ENCODE measurements around the gene CST9L. TPM values are rescaled to one million over a fixed set of nuclear protein-coding genes. Genes with fewer than 3 reads are reported as not detected.
A peak's percentile ranks its signal among the peaks of the same experiment; 100 is the strongest.

CST9L gene
- total RNA-seq, 1 donor from 2014 or later: not detected

- Histone ChIP-seq H3K36me3 (no peaks in the 10 kb centered on the region), H3K27me3 (no peaks in the 10 kb centered on the region), H3K9me3 (no peaks in the 10 kb centered on the region), H3K4me3 (no peak overlapping the region), H3K4me1 (no peaks in the 10 kb centered on the region), H3K27ac (no peak overlapping the region)
- no peak for DNase-seq (ENCODE audit: low spot score in 2 of 2)
- no peak for TF ChIP-seq CTCF (IDR thresholded peaks at IDR 0.05)
- intact Hi-C loops (cut with DNase I): no loop called here
Observed at GRCh38 chr20:23541776-23542175, 26.5 kb downstream of the CST9L start.

- intact Hi-C loops (cut with DNase I): no loop called here
- peak in 1 of 2 donors; percentile 59 for DNase-seq (ENCODE audit: low spot score in 2 of 2)
- Histone ChIP-seq H3K4me1 (no peaks in the 10 kb centered on the region), H3K27ac (no peak overlapping the region), H3K4me3 (no peak overlapping the region), H3K9me3 (no peaks in the 10 kb centered on the region), H3K36me3 (no peaks in the 10 kb centered on the region), H3K27me3 (no peaks in the 10 kb centered on the region)
- no peak for TF ChIP-seq CTCF (IDR thresholded peaks at IDR 0.05)
Observed at GRCh38 chr20:23541330-23541729, 27.0 kb downstream of the CST9L start.

GRCh38 chr20:23540624-23541023 lies 27.7 kb downstream of the CST9L start:
- Histone ChIP-seq H3K4me1 (no peaks in the 10 kb centered on the region), H3K36me3 (no peaks in the 10 kb centered on the region), H3K27ac (no peak overlapping the region), H3K4me3 (no peak overlapping the region), H3K9me3 (no peaks in the 10 kb centered on the region), H3K27me3 (no peaks in the 10 kb centered on the region)
- intact Hi-C loops (cut with DNase I): no loop called here
- DNase-seq (ENCODE audit: low spot score in 2 of 2): no peak
- no peak for TF ChIP-seq CTCF (IDR thresholded peaks at IDR 0.05)

- no peaks in the 10 kb centered on the region for H3K27me3 ChIP-seq
- DNase-seq (ENCODE audit: low spot score in 2 of 2): no peak
- no peaks in the 10 kb centered on the region for H3K36me3 ChIP-seq
- H3K4me3 ChIP-seq: no peak overlapping the region
- TF ChIP-seq CTCF (IDR thresholded peaks at IDR 0.05): no peak
- no peak overlapping the region for H3K27ac ChIP-seq
- intact Hi-C loops (cut with DNase I): no loop called here
- no peaks in the 10 kb centered on the region for H3K4me1 ChIP-seq
- no peaks in the 10 kb centered on the region for H3K9me3 ChIP-seq
Observed at GRCh38 chr20:23537030-23537429, 31.3 kb downstream of the CST9L start.

GRCh38 chr20:23536328-23536974 lies 31.8 kb downstream of the CST9L start:
- no peak overlapping the region for H3K27ac ChIP-seq
- intact Hi-C loops (cut with DNase I): no loop called here
- no peaks in the 10 kb centered on the region for H3K9me3 ChIP-seq
- H3K4me3 ChIP-seq: no peak overlapping the region
- H3K36me3 ChIP-seq: no peaks in the 10 kb centered on the region
- TF ChIP-seq CTCF (IDR thresholded peaks at IDR 0.05): no peak
- no peaks in the 10 kb centered on the region for H3K27me3 ChIP-seq
- H3K4me1 ChIP-seq: no peaks in the 10 kb centered on the region
- DNase-seq (ENCODE audit: low spot score in 2 of 2): no peak

Data from ascending aorta (tissue), 2 donors.